Astrocyte of the spinal cord (primary cell): ENCODE measurements around the gene CALR.
"Not testable (repeated sequence)": the region's sequence is repeated elsewhere in the genome, so short reads cannot be mapped to it uniquely, and the experiment has no call there.

Experiments
- DNase-seq: peaks from one replicate; pipeline ENCODE4 v3.0.0; 2011; ENCODE audit warnings: low read depth, low spot score
- H3K4me3 ChIP-seq: 2 replicates; pipeline ENCODE4 v1.5.1; 2011; ENCODE audit warnings: low read depth, mild to moderate bottlenecking, low read length, moderate library complexity
- in situ Hi-C: cut with HindIII; loops from 2 replicates; pipeline ENCODE4 v1.10.0; 2017; ENCODE audit warnings: low sequenced_read_pairs
- TF ChIP-seq, protein P1 (sequence below): IDR thresholded peaks from 2 replicates; pipeline ENCODE4 v1.5.1; 2012; ENCODE audit warnings: low read depth, mild to moderate bottlenecking, low read length, inconsistent platforms

The CALR gene

GRCh38 chr19:12899891-12900518, 38.4 kb upstream of the CALR start:
- TF ChIP-seq, protein P1, sequence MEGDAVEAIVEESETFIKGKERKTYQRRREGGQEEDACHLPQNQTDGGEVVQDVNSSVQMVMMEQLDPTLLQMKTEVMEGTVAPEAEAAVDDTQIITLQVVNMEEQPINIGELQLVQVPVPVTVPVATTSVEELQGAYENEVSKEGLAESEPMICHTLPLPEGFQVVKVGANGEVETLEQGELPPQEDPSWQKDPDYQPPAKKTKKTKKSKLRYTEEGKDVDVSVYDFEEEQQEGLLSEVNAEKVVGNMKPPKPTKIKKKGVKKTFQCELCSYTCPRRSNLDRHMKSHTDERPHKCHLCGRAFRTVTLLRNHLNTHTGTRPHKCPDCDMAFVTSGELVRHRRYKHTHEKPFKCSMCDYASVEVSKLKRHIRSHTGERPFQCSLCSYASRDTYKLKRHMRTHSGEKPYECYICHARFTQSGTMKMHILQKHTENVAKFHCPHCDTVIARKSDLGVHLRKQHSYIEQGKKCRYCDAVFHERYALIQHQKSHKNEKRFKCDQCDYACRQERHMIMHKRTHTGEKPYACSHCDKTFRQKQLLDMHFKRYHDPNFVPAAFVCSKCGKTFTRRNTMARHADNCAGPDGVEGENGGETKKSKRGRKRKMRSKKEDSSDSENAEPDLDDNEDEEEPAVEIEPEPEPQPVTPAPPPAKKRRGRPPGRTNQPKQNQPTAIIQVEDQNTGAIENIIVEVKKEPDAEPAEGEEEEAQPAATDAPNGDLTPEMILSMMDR = no peak
- no peak for DNase-seq
- in situ Hi-C loops = no loop called here
- H3K4me3 ChIP-seq = no peak overlapping the region

DNA sequence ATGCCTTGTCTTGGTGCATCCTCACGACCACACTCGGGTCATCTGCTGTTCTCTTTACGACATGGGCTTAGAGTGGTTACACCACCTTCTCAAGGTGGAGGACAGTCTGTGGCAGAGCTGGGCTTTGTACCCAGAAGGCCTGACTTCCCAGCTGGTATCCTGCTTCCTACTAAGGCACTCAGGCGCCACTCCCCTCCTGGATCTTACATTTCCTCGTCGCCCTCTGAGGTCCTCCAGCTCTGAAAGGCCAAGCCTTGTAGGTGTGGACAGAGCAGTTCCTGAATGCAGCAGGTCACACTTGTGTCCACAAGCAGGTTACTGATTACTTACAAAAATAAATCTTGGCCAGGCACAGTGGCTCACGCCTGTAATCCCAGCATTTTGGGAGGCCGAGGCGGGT, 31.2 kb upstream of the CALR start:
- no peak for DNase-seq
- TF ChIP-seq, protein P1 = no peak

DNA sequence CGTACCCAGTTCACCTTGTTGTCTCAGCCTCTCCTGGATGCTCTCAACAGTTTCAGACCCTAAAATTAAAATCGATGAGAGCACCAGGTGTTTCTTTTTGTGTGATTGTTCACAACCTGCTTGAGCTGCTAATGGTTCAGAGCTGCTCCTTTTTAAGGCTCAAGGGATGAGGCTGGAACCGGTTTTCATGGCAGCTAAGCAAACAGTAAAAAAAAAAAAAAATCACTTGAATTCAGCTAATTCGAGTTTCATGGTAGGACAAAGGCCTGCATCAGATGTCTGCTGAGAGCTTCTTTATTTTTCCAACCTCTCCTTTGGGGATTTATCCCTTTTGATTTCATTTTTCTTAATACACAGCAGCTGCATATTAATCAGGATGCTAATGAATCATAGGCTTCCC, 25.8 kb upstream of the CALR start:
- DNase-seq = no peak
- no peak overlapping the region for H3K4me3 ChIP-seq
- in situ Hi-C loops = no loop called here

More for the DNA sequence above, 31.2 kb upstream of the CALR start:
- in situ Hi-C loops = no loop called here
- H3K4me3 ChIP-seq = no peak overlapping the region

DNA sequence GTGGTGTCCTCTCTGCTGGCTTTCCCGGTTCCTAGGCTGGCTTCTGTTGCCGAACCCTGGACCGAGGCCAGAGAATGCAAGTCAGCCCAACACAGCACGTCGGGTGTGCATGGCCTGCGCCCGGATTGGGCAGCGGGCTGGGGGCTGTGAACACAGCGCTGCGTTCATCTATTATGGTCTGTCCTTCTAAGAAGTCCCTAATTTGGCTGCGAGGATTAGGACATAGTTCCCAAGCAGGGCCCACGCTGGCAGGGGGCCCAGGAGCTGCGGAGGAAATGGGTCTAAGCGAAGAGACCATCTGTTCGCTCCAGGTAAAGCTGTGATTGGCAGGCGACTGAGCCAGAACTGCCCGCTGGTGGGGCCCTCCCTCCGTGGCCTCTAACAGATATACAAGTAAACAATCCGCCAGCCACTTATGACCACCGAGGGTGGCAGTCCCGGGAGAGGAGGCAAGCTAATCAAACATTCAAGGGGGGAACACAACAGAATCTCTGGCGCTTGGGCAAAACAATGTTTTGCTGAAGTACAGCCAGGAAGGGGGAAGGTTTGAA, 25.3 kb upstream of the CALR start:
- no peak overlapping the region for H3K4me3 ChIP-seq
- in situ Hi-C loops = no loop called here
- TF ChIP-seq, protein P1 = no peak
- peak; percentile 37 for DNase-seq

More for the DNA sequence above, 25.8 kb upstream of the CALR start:
- TF ChIP-seq, protein P1 = no peak

DNA sequence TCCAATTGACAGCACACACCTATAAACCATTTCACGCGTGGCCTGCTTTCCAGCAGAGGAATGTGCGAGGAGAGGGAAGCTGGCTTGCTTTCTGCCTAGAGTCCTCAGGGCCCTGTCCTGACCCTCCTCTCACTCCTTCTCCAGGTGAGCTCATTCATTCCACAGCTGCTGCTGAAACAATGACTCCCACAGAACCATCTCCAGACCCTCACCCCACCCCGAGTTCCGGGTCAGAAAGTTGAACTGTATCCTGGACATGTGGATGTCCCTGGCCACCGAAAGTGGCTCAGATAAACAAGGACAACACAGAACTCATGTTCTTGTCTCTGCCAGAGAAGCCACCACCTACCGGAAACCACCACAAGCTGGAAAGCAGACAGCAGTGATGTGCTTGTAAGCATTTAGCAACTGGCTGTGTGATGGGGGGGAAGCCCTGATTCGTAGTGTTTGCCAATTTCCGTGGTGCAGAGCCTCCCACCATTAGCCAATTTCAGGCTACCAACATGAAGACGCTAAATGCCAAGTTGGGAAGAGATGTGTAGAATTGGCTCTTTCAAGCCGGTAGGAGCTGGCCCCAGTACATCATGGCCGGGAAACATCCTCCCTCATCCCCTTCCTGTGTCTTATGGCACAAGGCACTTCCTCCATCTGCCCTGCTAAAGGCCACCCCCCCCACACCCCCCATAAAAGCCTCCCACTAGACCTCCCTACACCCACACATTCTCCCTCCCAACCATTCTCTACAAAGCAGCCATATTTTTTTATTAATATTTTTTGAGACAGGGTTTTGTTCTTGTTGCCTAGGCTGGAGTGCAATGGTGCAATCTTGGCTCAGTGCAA, 24.3 kb upstream of the CALR start:
- TF ChIP-seq, protein P1 = no peak
- no peak overlapping the region for H3K4me3 ChIP-seq
- in situ Hi-C loops = no loop called here
- DNase-seq = no peak

DNA sequence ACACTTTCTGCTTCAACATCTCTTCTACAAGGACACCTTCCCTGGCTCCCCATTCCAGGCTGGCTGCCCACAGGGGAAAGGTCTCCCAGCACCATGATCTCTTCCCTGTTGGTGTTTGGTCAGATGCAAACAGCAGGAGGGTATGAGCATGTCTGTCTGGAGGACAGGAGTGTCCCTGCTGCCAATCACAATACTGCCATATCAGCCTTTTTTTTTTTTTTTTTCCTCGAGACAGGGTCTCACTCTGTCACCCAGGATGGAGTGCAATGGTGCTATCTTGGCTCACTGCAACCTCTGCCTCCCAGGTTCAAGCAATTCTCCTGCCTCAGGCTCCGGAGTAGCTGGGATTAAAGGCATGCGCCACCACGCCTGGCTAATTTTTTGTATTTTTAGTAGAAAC, 22.5 kb upstream of the CALR start:
- in situ Hi-C loops, DNase-seq, H3K4me3 ChIP-seq: not testable (repeated sequence)

DNA sequence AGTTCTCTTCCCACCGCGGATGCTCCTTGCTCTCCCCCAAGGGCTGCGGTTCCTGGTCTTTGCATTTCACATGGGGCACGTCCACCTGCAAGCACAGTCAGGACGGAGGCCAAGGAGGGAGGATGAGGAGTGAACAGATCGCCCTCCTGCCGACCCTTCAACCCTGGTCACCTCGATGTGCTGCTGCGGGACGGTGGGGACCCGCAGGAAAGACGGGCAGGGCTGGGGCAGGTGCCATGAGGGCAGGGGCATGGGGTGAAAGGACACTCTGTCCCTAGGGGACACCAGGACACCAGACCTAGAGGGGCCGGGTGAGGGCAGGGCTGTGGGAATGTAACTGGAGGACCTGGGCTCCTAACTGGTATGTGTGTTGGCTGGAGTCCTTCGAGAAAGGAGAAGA, 20.2 kb upstream of the CALR start:
- DNase-seq = no peak
- in situ Hi-C loops = no loop called here
- TF ChIP-seq, protein P1 = no peak
- H3K4me3 ChIP-seq = no peak overlapping the region
